GM04503 (cell line): ENCODE data around the gene ARL4C.

Source experiments
- DNase-seq: peaks from one replicate; pipeline ENCODE4 v3.0.0-alpha.2; 2012; ENCODE audit warnings: low read depth

Gene ARL4C, protein sequence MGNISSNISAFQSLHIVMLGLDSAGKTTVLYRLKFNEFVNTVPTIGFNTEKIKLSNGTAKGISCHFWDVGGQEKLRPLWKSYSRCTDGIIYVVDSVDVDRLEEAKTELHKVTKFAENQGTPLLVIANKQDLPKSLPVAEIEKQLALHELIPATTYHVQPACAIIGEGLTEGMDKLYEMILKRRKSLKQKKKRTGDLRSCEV

DNA sequence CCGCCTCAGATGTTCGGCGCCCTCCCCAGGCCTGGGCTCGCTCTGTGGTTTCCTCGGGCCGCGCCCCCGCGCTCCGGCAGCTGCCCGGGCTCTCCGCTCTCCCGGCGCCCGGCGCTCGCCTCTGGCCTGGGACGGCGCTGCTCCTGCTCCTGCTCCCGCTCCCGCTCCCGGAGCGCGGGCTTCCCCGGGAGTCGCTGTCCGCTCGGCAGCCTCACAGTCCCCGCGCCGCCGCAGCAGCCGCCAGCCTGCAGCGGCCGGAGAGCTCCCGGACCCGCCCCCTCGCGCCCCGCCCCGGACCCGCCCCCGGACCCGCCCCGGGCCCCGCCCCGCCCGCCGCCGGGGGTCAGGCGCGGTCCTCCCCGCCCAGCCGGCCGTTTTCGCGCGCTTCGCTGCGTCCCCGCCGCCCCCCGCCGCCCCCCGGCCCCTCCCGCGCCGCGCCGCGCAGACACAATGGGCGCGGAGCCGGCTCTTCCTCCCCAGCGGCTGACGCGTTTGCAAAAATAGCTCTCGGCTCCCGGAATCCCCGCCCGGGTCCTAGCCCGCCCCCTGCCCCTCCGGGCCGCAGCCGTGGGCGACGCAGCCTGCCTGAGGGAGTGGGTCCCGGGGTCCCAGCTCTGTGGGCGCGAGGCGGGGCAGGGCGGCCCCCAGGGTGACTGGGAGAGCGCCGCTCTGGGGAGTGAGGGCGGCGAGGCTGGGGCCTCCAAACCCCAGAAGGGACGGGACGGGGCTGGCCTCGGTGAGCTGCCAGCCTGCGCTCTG lies at the start of gene ARL4C:
Gene ARL4C (minus strand): TSS at position 247 of the 759 bp plus-strand sequence. CDS start 495 bp downstream, outside the sequence.
- DNase-seq, result no peak

DNA sequence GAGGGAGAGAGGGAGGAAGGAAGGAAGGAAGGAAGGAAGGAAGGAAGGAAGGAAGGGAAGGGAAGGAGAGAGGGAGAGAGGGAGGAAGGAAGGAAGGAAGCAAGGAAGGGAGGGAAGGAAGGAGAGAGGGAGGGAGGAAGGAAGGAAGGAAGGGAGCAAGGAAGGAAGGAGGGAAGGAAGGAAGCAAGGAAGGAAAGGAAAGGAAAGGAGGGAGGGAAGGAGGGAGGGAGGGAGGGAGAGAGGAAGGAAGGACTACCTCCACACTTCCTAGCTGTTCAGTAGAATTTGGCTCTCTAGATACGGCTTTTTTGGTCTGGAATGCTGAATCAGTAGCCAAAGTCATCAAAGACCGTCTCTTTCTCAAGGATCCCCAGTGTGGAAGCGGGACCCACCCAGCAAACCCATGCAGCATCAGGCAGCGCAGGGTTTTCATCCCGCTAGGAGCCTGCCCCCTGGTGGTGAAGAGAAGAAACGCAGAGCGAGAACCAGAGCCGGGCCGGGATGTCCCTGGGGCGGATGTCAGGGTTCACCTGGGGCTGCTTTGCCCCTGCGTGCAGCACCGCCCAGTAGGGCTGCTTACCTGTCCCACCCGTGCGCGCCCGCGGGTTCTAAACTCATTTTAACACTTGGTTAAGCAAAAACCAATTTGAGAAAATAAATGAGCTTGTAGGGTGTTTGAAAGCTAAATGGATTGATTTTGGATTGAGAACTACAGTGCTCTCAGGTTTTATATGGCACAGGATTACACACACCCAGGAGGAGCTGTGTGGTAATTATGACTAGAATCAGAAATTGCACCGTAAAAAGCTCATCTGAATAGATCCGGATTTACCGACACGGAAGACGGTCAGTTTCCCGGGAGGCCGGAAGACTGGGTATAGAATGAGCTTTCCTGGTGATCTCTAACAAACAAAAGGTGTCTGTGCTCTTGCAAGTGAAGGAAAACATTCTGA lies 48.1 kb upstream of the ARL4C start:
- no peak for DNase-seq

DNA sequence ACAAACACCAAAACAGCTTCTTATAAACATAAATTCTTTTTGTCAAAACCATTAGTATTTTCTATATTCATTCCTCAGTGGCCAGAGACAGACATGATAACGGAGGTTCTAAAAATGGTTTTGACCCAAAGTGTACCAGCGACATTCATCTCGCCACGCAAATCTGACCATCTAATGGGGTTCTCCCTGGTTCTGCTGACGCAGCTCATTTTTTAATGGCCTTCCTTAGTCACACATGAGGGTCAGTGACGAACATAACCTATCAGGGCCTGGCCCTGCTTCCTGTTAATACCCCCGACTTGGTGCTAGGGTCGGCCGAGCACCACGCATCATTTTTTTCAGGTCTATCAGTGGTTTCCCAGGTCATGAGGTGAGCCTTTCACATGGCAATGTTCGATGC lies 45.9 kb upstream of the ARL4C start:
- no peak for DNase-seq

DNA sequence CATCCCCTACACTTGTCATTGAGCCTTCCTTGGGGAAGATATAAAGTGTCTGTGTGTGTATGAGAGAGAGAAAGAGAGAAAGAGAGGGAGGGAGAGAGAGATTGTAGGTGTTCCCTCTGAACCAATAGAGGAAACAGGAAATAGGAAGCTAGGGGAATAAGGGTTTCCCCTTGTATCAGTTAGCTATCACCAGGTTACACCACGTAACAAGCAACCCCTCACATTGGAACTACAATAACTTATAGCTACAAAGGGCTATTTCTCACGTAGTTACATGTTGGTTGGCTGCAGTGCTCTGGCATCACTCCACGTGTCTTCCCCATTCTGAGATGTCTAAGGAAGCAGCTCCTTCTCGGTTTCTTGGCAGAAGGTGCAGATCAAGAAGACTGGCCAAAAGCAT lies 41.0 kb upstream of the ARL4C start:
- DNase-seq, result no peak

DNA sequence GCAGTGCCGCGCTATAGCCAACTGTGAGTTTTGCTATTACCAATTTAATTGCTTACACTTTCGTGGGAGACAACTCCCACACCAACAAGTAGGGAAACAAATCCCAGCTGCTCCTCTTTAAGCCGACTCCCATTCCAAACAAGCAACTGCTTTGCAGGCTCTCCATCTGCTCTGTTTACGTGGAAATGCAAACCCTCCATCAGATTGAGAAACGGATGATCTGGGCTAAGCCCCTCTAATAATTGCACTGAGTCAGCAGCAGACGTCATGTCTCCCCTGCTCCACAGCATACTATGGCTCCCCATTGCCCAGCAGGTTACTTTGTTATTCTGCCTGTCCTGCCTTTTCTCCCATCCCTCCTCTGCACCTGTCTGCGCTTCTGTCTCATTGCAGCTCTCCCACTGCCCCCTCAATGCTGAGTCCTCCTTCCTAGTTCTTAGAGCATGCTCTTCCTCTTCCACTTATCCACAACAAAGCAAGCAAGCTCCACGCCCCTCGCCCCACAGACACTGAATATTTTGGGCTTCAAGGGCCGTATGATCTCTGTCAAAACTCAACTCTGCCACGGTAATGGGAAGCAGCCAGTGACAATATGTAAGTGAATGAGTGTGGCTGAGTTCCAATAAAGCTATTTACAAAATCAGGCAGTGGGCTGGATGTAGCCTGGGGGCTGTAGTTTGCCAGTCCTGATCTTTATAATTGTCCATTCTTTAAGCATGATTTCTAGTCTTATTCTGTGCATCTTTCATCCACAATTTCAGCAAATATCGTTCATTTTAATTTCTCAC lies 39.5 kb upstream of the ARL4C start:
- DNase-seq, result no peak

DNA sequence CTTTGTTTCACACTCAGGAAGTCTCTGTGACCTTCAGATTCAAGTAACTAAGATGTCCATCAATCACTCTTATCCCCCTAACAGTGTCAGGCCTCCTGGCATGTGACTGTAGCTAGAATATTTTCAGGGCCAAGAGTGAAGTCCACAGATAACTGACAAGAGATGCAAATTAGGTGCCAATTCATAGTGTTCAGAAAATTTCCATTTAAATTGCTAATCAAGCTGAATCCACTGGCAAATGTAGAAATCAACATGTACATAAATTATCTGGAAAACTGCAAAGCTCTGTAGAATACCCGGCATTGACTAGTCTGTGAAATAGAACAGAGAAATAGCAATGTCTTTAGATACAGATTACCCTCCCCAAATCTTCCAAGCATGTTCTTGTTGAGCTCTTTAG lies 38.6 kb upstream of the ARL4C start:
- no peak for DNase-seq

DNA sequence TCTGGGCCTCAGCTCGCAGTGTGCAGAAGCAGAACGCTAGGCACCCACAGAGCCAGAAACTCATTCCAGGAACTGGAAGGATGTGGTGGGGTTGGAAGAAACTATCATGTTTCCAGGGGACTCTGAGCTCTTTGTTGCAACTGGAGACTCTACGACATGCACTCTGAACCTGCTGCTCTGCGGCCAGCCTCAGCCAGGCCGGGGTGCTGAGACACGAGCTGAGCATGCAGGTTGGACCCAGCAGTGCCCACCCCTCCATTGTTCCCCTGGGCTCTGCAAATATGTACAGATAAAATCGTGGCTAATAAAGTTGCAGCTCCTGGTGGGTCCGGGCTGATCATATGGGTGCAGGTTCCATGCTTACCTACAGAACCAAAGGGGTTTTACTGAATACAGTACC lies 37.6 kb upstream of the ARL4C start:
- no peak for DNase-seq

DNA sequence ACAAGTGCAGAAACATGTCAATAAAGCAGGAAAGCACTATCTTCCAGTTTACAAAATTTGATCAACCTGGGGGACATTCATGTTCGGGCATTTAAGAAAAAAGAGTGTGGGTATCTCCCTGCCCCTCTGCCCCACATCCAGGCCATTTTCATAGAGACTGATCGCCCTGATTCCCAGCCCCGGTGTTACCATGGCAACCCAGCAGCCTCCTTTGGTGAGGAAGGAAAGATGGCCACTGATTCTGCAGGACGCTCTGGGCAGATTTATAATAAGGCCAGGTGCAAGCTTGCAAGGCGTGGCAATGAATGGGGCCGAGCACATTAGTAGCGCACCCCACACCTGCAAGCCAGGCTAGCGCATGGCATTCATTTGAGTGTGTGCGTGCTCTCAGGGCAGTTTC lies 36.7 kb upstream of the ARL4C start:
- DNase-seq, result no peak

DNA sequence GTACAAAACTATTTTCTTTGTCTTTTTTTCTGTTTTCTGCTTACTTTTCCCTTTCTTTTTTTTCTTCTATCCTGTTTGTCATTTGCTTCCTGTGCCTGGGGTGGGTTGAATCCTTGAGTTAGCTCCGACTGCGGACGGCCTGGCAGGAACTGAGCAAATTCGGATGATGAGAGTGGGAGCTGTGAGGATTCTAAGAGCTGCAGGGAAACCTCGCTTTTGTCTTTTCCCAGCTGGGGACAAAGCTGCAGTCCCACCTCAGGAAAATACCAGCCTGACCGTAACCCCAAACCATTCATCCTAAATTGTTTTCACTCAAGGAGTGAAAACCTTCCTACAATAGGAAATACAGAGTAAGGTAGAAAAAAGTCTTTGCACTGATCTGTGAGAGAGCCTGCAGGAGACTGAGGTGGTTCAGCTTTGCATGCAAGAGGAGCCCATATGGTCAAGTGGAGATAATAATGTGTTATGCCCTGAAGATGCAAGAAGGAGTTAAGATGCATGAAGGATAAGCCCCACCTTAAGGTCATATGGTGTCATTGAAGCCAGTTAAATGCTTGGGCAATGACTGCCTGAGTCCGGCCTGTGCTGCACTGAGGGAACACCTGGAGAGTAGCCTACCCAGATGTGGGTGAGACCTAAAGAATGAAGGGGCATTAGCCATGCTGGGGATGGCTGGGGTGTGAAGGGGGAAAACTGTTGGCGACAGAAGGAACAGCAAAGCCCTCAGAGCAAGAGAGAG lies 31.7 kb upstream of the ARL4C start:
- DNase-seq, result no peak

DNA sequence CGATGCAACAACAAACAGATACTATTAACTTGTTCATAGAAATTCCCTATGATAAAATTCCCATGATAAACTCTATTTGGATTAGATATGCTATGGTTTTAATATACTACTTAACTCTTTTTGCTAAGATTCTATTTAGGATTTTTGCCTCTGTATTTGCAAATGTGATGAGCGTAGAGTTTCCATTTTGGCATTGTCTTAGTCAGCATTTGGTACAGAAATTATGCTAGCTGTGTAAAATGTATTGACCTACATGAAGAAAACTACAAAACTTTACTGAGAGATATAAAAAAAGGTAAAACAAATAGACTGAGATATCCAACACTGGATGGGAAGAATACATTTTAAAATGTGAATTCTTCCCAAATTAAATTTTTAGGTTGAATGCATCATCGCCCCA lies 29.8 kb upstream of the ARL4C start:
- DNase-seq, result no peak

DNA sequence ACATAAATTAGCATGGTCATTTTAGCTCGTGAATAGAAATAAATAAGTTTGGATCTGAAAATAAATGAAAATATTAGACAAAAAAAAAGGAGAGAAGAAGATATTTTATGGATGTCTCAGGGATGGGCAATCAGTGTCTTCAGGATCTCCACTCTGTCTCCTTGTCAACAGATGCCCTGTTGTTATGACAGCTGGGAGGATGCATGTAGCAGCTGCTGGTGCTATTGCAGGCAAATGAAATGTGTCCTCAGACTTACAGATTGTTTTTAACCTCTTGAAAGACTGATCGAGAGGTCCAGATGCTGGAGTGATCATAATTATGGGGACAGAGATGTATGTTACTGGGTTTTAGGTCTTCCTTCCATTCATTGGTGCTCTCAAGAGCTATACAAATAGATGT lies 24.7 kb upstream of the ARL4C start:
- DNase-seq, result no peak

DNA sequence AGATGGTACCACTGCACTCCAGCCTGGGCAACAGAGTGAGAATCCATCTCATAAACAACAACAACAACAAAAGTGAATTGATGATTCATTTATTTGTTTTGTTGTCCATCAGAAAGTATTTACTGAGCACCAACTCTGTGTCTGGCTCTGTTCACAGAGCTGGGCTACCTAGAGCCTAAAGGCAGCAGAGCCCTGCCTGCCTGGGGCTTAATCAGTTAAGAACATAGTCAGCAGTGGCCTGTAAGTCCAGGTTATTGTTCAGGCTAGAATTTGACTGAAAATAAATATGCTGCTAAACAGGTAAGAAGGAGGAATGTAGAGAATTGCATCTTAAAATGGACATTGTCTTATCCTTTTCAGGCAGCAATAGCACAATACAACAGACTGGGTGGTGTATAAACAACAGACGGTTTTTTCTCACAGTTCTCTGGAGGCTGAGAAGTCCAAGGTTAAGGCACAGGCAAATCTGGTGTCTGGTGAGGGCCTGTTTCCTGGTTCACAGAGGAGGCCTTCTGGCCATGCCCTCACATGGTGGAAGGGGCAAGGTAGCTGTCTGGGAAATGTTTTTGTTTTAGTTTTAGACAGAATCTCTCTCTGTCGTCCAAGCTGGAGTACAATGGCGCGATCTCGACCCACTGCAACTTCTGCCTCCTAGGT lies 22.2 kb upstream of the ARL4C start:
- DNase-seq, result no peak

DNA sequence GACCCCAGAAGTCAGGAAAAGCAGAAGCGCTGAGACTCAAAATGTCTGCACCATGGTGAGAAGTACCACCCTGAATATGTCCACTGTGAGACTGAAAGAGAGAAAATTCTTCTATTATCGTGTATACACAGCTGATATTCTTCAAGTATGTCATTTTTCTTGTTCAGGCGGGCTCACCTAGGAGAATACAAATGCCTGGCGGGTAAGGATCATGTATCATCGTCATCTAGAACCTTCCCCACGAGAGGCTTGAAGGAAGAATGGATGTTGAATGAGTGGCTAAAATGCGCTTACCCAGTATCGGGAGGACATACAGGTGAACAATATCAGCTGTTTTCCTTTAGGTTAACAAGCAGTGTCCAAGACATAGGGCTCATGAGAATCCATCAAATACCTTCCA lies 21.1 kb upstream of the ARL4C start:
- DNase-seq, result no peak

DNA sequence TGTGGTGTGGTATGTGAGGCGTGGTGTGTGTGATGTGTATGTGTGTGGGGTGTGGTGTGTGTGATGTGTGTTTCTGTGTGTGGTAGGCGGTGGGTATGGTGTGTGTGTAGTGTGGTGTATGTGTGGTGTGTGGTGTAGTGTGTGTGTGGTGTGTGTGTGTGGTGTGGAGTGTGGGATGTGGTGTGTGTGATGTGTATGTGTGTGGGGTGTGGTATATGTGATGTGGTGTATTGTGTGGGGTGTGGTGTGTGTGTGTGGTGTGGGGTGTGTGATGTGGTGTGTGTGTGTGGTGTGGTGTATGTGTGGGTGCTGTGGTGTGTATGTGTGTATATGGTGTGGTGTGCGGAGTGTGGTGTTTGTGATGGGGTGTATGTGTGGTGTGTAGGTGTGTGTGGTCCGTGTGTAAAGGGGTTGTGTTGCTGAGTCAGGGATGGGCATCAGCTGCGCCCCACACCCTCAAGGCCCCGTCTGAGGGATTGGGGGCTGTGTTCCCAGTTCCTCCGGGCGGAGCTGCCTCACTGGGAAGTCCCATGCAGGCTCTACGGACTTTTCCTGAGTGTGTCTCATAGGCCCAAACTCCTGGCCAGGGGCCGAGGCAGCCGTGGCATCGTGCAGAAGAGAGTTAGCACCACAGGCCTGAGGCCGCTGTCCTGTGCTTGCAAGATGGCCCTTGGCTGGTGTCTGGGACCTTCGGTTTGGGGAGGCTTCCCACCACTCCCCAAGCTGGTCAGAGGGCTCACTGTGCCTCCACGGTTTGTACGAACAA lies 18.2 kb upstream of the ARL4C start:
- DNase-seq, result no peak

DNA sequence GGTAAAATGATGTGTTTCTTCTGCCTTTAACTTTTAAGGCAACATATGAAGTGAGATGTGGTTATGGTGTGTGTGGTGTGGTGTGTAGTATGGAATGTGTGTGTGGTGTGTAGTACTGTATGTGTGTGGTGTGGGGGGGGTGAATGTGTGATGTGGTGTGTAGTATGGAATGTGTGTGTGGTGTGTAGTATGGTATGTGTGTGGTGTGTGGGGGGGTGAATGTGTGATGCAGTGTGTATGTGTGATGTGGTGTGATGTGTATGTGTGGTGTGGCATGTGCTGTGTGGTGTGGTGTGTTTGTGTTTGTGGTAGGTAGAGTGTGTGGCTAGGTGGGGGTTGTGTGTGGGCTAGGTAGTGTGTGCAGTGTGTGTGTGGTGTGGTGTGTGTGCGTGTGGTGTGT lies 17.2 kb upstream of the ARL4C start:
- DNase-seq, result no peak

DNA sequence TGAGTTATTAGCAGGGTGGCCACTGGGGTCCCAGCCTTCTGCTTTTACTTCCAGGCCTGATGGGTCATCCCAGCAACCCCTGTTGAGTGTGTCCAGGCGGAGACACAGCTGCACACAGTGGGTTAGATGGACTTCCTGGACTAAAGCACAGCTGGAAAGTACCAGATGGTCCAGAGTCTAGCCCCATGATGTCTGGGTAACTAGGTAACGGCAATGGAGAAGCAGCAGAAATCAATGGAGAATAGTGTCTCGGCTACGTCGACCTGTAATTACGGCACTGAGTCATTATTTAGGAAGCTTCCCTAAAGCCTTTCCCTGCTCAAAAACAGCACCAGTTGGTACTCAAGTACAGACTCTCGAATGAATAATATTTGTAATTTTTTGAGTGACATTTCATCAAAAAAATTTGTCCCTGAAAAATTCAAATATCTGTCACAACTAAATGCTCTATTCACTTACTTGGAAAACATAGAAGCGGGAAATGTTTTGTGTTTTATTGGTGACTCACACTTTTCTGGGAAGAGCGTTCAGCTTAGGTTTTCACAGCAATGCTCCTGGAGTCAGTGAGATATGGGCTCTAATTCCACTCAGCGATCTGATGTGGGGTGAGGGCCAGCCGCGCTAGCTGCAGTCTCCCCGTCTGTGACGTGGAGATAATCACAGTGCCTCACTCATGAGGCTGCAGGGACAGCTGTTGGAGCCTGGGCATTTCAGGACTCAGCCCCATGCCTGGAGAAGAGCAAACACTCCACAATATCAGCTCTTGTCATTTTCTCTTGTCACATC lies 16.2 kb upstream of the ARL4C start:
- no peak for DNase-seq

DNA sequence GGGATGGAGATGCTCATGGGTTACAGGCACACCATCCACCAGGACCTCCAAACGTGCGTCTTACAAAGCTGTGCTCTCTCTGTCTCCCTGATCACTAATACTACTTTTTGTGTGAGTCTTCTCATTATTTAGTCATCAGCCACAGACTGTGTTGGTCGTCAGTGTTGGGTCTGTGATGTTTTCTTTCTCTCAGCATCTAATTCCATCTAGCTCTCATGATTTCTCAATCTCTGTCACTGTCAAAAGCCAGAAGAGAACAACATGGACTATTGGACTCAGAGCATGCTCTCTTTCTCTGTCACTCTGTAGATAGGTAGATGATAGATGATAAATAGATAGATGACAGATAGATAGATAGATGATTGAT lies 6.0 kb upstream of the ARL4C start:
- no peak for DNase-seq

DNA sequence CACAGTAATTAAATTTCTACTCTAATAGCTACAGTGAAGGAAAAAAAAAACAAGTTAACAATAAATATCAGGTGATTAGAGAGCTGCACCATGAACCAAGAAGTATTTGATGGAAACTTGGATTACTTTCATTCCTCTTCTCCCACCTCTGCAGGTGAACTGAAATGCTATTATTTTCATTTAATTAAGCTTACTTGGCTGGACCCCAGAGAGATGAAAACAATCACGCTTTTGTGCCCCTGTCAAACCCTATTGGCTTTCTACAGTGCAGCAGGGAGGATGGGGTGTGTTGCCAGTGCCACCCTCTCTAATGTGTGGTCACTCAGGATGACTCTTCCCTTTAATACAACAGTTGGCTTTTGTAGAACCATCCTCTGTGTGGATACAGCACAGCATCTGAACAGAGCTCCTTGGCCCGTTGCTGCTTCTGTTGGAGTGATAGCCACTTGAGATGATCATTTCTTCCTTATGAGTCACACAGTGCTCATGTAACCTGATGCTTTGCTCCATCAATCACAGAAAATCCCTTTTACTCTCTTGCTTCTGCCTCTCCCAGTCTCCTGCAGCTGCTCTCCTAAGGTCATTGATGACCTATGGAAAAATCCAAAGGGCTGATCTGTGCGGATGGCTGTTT lies 5.5 kb upstream of the ARL4C start:
- DNase-seq, result peak; percentile 30
